HPDE6-E6E7 (cell line): ENCODE measurements around the gene LRRK1.

Experiments
- DNase-seq: peaks from one replicate; pipeline ENCODE4 v3.0.0; 2011; ENCODE audit warnings: missing footprints; ENCODE audit errors: extremely low spot score

Gene LRRK1

GRCh38 chr15:101112336-101113113 is 193.4 kb downstream of the LRRK1 start:
- DNase-seq: peak; percentile 42

GRCh38 chr15:101113114-101114005 is 194.2 kb downstream of the LRRK1 start:
- DNase-seq: no peak

GRCh38 chr15:101114166-101114565 is 195.0 kb downstream of the LRRK1 start:
- no peak for DNase-seq

GRCh38 chr15:101114610-101115009 is 195.5 kb downstream of the LRRK1 start:
- no peak for DNase-seq

GRCh38 chr15:101115393-101115785 is 196.2 kb downstream of the LRRK1 start:
- DNase-seq: no peak

GRCh38 chr15:101115786-101116680 is 196.9 kb downstream of the LRRK1 start:
- no peak for DNase-seq

- DNase-seq: no peak
These were observed 197.5 kb downstream of the LRRK1 start for GRCh38 chr15:101116681-101116976.

- no peak for DNase-seq
These were observed 199.0 kb downstream of the LRRK1 start for GRCh38 chr15:101118116-101118515.

- no peak for DNase-seq
These were observed 199.5 kb downstream of the LRRK1 start for GRCh38 chr15:101118615-101119014.

GRCh38 chr15:101119181-101119580 is 200.0 kb downstream of the LRRK1 start:
- DNase-seq: no peak
